Astrocyte (in vitro differentiated cells and primary cell): ENCODE results near the gene TOMM5. TPM values are rescaled to one million over a fixed set of nuclear protein-coding genes. Genes with fewer than 3 reads are reported as not detected.
A peak's percentile ranks its signal among the peaks of the same experiment; 100 is the strongest.

Experiments used
- DNase-seq: peaks from one replicate; pipeline ENCODE4 v3.0.0-alpha.2; 2010; ENCODE audit warnings: low read depth
- FAIRE-seq: peaks from 2 replicates; lab custom pipeline; 2011; peaks lifted over from hg19 to GRCh38; lab: Jason Lieb, UNC
- H2AFZ ChIP-seq: 2 replicates; pipeline ENCODE4 v1.6.0; 2012; ENCODE audit warnings: low read depth, low read length, inconsistent platforms
- H3K27ac ChIP-seq: 2 replicates; pipeline ENCODE4 v1.5.1; 2011; ENCODE audit warnings: low read depth, low read length, inconsistent platforms
- H3K27me3 ChIP-seq: 2 replicates; pipeline ENCODE4 v1.6.0; 2011; ENCODE audit warnings: low read length, inconsistent platforms; ENCODE audit not compliant: insufficient read depth
- H3K36me3 ChIP-seq: 2 replicates; pipeline ENCODE4 v1.5.1; 2011; ENCODE audit warnings: low read length, inconsistent platforms; ENCODE audit not compliant: insufficient read depth
- H3K4me1 ChIP-seq: 2 replicates; pipeline ENCODE4 v1.5.1; 2011; ENCODE audit warnings: low read length, inconsistent platforms; ENCODE audit not compliant: insufficient read depth
- H3K4me2 ChIP-seq: 2 replicates; pipeline ENCODE4 v1.6.0; 2012; ENCODE audit warnings: low read length, inconsistent platforms
- H3K4me3 ChIP-seq: 2 replicates; pipeline ENCODE4 v1.5.1; 2011; ENCODE audit warnings: low read depth, mild to moderate bottlenecking, low read length, inconsistent platforms; ENCODE audit not compliant: insufficient read depth
- H3K79me2 ChIP-seq: 2 replicates; pipeline ENCODE4 v1.6.0; 2012; ENCODE audit warnings: mild to moderate bottlenecking, low read length, inconsistent platforms; ENCODE audit not compliant: insufficient read depth
- H3K9ac ChIP-seq: 2 replicates; pipeline ENCODE4 v1.6.0; 2012; ENCODE audit warnings: mild to moderate bottlenecking, low read length, inconsistent platforms
- H3K9me3 ChIP-seq: 2 replicates; pipeline ENCODE4 v1.5.1; 2012; ENCODE audit warnings: low read depth, mild to moderate bottlenecking, low read length, inconsistent platforms; ENCODE audit not compliant: insufficient read depth
- H4K20me1 ChIP-seq: 2 replicates; pipeline ENCODE4 v1.6.0; 2012; ENCODE audit warnings: low read length, inconsistent platforms; ENCODE audit not compliant: insufficient read depth
- H3K27ac Mint-ChIP-seq: one replicate; pipeline ENCODE4 v1.8.0; 2021; ENCODE audit warnings: mild to moderate bottlenecking, mixed read lengths; ENCODE audit not compliant: unreplicated experiment
- H3K27me3 Mint-ChIP-seq: one replicate; pipeline ENCODE4 v1.8.0; 2021; ENCODE audit warnings: low read depth, mixed read lengths; ENCODE audit not compliant: unreplicated experiment
- H3K36me3 Mint-ChIP-seq: one replicate; pipeline ENCODE4 v1.8.0; 2021; ENCODE audit warnings: low read depth, mixed read lengths; ENCODE audit not compliant: unreplicated experiment
- H3K4me1 Mint-ChIP-seq: one replicate; pipeline ENCODE4 v1.8.0; 2021; ENCODE audit warnings: low read depth, mixed read lengths; ENCODE audit not compliant: unreplicated experiment
- H3K4me3 Mint-ChIP-seq: one replicate; pipeline ENCODE4 v1.8.0; 2021; ENCODE audit warnings: mild to moderate bottlenecking, moderate library complexity, mixed read lengths; ENCODE audit not compliant: unreplicated experiment
- H3K9me3 Mint-ChIP-seq: one replicate; pipeline ENCODE4 v1.8.0; 2021; ENCODE audit warnings: mild to moderate bottlenecking, mixed read lengths; ENCODE audit not compliant: unreplicated experiment
- EZH2 ChIP-seq: IDR thresholded peaks from 2 replicates; pipeline ENCODE4 v1.6.1; 2012; ENCODE audit warnings: mild to moderate bottlenecking, low read length, inconsistent platforms; ENCODE audit not compliant: insufficient read depth
- total RNA-seq: library from RNA; stranded (reverse); gene quantifications from 2 replicates; pipeline ENCODE4 v1.2.1, GENCODE V29; 2021
- TF ChIP-seq, protein P1 (sequence below): IDR thresholded peaks from 2 replicates; pipeline ENCODE4 v1.5.1; 2011; ENCODE audit warnings: low read depth, mild to moderate bottlenecking, inconsistent platforms, low read length, moderate library complexity; ENCODE audit not compliant: insufficient read depth

TOMM5 gene
- total RNA-seq, 1 donor from 2014 or later = 137 TPM

DNA sequence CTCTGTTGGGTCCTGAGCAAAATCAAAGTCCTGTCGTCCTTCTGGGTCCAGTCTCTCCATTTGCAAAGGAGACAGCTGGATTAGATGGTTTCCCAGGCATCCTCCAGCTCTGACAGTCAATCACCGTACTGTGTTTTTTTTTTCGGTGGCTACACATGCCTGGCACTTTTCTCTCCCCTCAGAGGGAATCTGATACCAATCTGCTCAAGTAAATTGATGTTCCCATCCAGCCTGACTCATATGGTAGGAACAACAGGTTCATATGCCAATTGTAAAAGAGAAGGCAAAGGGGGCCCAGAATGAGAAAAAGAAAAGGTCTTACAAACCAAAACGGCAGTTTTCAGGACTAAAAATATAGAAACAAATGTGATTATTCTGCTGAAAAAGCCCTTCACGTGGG, 17.4 kb downstream of the TOMM5 start:
- peaks cover 18% of the 10 kb centered on the region for H3K4me1 ChIP-seq
- no peaks in the 10 kb centered on the region for H3K27me3 ChIP-seq
- H3K36me3 Mint-ChIP-seq = peaks cover 2% of the 10 kb centered on the region
- DNase-seq = peak; percentile 30
- H3K36me3 ChIP-seq = no peaks in the 10 kb centered on the region
- H4K20me1 ChIP-seq = peaks cover 26% of the 10 kb centered on the region
- no peak for TF ChIP-seq EZH2
- TF ChIP-seq, protein P1, sequence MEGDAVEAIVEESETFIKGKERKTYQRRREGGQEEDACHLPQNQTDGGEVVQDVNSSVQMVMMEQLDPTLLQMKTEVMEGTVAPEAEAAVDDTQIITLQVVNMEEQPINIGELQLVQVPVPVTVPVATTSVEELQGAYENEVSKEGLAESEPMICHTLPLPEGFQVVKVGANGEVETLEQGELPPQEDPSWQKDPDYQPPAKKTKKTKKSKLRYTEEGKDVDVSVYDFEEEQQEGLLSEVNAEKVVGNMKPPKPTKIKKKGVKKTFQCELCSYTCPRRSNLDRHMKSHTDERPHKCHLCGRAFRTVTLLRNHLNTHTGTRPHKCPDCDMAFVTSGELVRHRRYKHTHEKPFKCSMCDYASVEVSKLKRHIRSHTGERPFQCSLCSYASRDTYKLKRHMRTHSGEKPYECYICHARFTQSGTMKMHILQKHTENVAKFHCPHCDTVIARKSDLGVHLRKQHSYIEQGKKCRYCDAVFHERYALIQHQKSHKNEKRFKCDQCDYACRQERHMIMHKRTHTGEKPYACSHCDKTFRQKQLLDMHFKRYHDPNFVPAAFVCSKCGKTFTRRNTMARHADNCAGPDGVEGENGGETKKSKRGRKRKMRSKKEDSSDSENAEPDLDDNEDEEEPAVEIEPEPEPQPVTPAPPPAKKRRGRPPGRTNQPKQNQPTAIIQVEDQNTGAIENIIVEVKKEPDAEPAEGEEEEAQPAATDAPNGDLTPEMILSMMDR = no peak
- H2AFZ ChIP-seq = no peak overlapping the region
- peak overlapping the region; percentile 88 for H3K9ac ChIP-seq
- no peak for FAIRE-seq
- peaks cover 22% of the 10 kb centered on the region for H3K4me1 Mint-ChIP-seq
- H3K4me2 ChIP-seq = peak overlapping the region; percentile 97
- H3K9me3 ChIP-seq = no peaks in the 10 kb centered on the region
- H3K4me3 ChIP-seq = peak overlapping the region; percentile 79
- no peaks in the 10 kb centered on the region for H3K9me3 Mint-ChIP-seq
- peak overlapping the region; percentile 66 for H3K27ac Mint-ChIP-seq
- peaks cover 30% of the 10 kb centered on the region for H3K79me2 ChIP-seq
- H3K4me3 Mint-ChIP-seq = peak overlapping the region; percentile 84
- no peaks in the 10 kb centered on the region for H3K27me3 Mint-ChIP-seq
- H3K27ac ChIP-seq = no peak overlapping the region

DNA sequence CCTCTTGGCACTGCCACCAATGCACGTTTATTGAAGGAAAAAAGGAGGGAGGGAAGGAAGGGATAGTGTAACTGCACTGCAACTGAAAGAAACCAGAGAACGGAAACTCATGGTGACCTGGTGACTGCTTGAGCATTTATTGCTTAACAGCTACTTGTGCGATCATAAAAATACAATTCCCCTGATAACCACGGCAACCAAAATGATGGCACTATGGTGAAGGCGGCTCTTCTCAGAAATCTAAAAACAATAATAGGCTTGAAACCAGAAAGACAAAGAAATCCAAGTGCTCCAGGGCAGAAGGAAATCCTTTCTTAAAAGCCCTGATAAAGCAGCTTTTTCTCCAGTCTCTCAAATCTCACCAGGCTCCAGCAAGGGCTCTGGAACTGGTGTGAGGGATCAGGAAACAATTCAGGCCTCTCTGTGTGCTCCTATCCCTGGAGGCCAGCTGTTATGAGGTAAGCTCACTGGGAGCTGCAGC, 18.1 kb downstream of the TOMM5 start:
- peaks cover 26% of the 10 kb centered on the region for H4K20me1 ChIP-seq
- peak overlapping the region; percentile 49 for H3K4me2 ChIP-seq
- peak overlapping the region; percentile 36 for H3K4me3 Mint-ChIP-seq
- H3K27ac Mint-ChIP-seq = peak overlapping the region; percentile 8
- no peak for TF ChIP-seq EZH2
- TF ChIP-seq, protein P1 = no peak
- no peaks in the 10 kb centered on the region for H3K9me3 ChIP-seq
- H2AFZ ChIP-seq = no peak overlapping the region
- no peaks in the 10 kb centered on the region for H3K9me3 Mint-ChIP-seq
- no peak for FAIRE-seq
- peaks cover 18% of the 10 kb centered on the region for H3K4me1 ChIP-seq
- H3K79me2 ChIP-seq = peaks cover 36% of the 10 kb centered on the region
- no peak for DNase-seq
- H3K36me3 Mint-ChIP-seq = peaks cover 2% of the 10 kb centered on the region
- no peaks in the 10 kb centered on the region for H3K27me3 ChIP-seq
- no peaks in the 10 kb centered on the region for H3K27me3 Mint-ChIP-seq
- peak overlapping the region; percentile 23 for H3K9ac ChIP-seq
- no peaks in the 10 kb centered on the region for H3K36me3 ChIP-seq
- H3K4me1 Mint-ChIP-seq = peaks cover 22% of the 10 kb centered on the region
- H3K4me3 ChIP-seq = no peak overlapping the region
- H3K27ac ChIP-seq = no peak overlapping the region

DNA sequence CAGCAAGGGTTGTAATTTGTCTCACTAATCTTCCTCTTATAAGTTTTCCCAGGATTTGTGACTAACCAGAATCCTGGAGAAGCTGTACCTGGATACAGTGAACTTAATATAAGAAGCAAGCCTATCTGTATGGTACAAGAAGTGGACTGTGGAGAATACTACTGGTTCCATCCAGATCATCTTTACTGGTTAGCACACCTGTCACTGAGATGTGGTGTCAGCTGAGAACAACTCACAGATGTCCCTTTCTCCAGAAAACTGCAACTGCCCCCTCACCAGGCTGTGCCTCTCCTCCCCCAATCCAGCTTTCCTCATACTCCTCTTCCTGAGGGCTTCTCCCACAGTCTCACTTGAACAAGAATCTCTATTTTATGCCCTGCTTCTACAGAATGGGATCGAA, 21.1 kb downstream of the TOMM5 start:
- Histone ChIP-seq H3K36me3 (no peaks in the 10 kb centered on the region), H2AFZ (no peak overlapping the region), H3K4me2 (no peak overlapping the region), H3K4me3 (no peak overlapping the region), H4K20me1 (peaks cover 33% of the 10 kb centered on the region), H3K27ac (no peak overlapping the region), H3K4me1 (peaks cover 14% of the 10 kb centered on the region), H3K27me3 (no peaks in the 10 kb centered on the region), H3K9me3 (no peaks in the 10 kb centered on the region), H3K9ac (no peak overlapping the region), H3K79me2 (peaks cover 39% of the 10 kb centered on the region)
- DNase-seq = no peak
- Mint-ChIP-seq H3K27me3 (no peaks in the 10 kb centered on the region), H3K36me3 (peaks cover 5% of the 10 kb centered on the region), H3K9me3 (no peaks in the 10 kb centered on the region), H3K4me3 (no peak overlapping the region), H3K4me1 (peaks cover 22% of the 10 kb centered on the region), H3K27ac (no peak overlapping the region)
- TF ChIP-seq, protein P1 = no peak
- TF ChIP-seq EZH2 = no peak
- no peak for FAIRE-seq
